Prostate gland (tissue), 2 donors: ENCODE results near the gene DCTN2.

Experiments used
- POLR2A ChIP-seq: fragments of 450-650 bp; IDR thresholded peaks from one replicate; pipeline ENCODE4 v1.6.1; 2016; ENCODE audit warnings: antibody characterized with exemption, mild to moderate bottlenecking
- POLR2AphosphoS5 ChIP-seq: sonication (generic); formaldehyde crosslinking; IDR thresholded peaks from one replicate; pipeline ENCODE4 v1.6.1; 2017; ENCODE audit warnings: antibody characterized with exemption
- TF ChIP-seq, protein P1 (sequence below), 4 experiments: fragments of 200-600 bp in 2 of 4; fragments of 450-650 bp in 2 of 4; sonication (generic) in 2 of 4; IDR thresholded peaks; 1 replicate in 3 of 4; 2 replicates in 1 of 4; pipeline ENCODE4 v1.5.1; 2016 to 2019; ENCODE audit warnings: antibody characterized with exemption in 4 of 4, mild to moderate bottlenecking in 2 of 4, moderate library complexity in 2 of 4

DNA sequence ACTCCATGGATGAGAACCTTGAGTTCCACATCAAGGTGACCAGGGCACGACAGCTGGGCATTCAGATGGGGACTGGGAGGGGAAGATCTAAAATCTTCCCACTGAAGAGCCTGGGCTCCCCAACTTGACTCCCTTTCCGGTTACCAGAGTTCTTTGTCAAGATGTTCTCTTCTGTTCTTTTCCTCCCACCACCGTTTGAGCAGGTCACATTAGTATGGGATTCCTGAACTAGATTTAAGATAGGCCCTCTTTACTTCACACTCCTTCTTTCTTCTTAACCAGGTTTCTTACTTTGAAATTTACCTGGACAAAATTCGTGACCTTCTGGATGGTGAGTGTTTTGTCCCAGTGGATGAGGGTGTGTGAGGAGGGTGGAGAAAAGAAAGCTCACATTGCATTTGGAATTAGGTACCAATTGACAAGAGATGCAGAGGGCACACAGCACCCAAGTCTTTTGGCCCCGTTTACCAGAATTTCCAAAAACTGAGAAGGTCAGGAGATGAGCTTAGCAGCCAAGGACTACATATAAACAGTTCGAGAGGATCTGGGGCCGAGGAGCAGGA lies 17.3 kb upstream of the DCTN2 start:
- TF ChIP-seq, protein P1, sequence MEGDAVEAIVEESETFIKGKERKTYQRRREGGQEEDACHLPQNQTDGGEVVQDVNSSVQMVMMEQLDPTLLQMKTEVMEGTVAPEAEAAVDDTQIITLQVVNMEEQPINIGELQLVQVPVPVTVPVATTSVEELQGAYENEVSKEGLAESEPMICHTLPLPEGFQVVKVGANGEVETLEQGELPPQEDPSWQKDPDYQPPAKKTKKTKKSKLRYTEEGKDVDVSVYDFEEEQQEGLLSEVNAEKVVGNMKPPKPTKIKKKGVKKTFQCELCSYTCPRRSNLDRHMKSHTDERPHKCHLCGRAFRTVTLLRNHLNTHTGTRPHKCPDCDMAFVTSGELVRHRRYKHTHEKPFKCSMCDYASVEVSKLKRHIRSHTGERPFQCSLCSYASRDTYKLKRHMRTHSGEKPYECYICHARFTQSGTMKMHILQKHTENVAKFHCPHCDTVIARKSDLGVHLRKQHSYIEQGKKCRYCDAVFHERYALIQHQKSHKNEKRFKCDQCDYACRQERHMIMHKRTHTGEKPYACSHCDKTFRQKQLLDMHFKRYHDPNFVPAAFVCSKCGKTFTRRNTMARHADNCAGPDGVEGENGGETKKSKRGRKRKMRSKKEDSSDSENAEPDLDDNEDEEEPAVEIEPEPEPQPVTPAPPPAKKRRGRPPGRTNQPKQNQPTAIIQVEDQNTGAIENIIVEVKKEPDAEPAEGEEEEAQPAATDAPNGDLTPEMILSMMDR (IDR thresholded peaks at IDR 0.05) = no peak
- TF ChIP-seq POLR2A (no peak), POLR2AphosphoS5 (no peak)
